ENCODE measurements around the gene UGT2B17.
"Not testable (repeated sequence)": the region's sequence is repeated elsewhere in the genome, so short reads cannot be mapped to it uniquely, and the experiment has no call there.

UGT2B17 gene

DNA sequence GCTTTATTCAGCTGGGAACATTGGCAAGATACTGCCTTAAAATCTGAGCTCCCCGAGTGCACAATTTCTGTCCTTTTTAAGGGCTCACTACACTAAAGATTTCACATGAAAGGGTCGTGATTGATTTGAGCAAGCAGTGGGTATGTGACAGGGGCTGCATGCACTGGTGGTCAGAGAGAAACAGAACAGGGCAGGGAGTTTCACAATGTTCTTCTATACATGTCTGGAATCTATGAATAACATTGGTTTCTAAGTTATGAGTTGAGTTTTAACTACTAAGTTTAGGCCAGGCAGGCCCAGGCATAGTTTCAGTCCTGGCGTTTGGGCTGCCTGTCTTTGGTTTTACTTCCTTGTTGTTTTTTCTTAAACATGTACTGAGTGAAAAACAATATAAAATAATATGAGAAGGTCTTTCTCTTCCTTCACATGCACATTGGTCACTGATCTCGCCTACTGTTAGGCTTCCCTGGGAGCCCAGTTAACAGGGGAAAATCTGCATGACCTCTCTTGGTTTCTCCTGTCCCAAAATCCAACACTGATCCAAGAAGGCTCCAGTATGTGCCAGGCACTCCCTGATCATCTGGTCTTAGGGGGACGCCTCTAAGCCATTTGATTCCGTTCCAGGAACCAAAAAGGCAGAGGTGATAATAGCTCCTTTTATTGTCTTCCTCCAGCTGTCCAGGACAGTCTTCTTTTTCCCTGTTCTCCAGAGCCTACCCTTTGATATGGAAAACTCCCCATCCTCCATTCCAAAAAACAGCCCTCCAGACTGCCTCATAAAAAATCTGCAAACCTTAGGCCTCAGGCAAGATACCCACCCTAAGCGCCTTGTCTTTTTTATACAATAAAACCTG is at the start of gene UGT2B17:
TSS of gene UGT2B17 (minus strand) at position 51 of the 854 bp plus-strand sequence. CDS start 7,838 bp downstream, outside the sequence.
- DNase-seq = no peak

DNA sequence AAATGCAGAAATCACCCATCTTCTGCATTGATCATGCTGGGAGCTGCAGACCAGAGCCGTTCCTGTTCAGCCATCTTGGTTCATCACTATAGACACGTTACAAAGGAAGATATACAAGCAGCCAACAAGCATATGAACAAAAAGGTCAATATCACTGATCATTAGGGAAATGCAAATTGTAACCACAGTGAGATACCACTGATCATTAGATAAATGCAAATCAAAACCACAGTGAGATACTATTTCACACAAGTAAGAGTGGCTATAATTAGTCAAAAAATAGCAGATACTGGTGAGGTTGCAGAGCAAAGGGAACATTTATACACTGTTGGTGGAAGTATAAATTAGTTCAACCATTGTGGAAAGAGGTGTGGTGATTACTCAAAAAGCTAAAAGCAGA is 46.6 kb upstream of the UGT2B17 start:
- DNase-seq = not testable (repeated sequence)

DNA sequence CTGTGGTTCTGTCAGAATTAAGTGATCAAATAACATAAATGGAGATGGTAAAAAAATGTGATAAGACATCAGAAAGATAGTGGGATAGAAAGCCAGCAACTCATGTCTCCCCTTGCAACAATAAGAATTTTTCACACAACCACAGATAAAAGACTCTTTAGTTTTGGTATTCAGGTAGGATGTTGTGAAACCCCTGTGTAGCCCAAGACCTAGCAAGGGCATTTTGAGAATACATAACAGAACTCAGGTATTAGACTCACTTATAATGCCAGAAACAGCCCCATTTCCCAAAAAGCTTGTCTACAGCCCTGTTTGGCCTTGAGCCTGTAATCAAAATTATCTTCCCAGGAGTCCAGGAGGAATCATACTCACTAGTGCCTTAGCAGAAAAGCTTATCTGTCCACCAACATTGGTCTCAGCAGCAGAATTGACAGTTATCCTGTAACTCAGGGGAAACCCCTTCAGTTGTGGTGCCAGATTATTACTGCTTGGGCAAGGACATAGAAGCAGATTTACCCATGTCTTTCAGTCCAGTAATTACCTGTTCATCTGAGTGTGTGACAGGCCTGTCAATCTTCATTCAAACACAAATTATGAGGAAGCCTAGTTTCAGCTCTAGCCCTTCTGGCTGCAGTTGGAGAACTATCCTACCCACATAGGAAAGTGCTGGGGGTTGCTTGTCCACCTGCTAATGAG is 41.0 kb upstream of the UGT2B17 start:
- DNase-seq = no peak

DNA sequence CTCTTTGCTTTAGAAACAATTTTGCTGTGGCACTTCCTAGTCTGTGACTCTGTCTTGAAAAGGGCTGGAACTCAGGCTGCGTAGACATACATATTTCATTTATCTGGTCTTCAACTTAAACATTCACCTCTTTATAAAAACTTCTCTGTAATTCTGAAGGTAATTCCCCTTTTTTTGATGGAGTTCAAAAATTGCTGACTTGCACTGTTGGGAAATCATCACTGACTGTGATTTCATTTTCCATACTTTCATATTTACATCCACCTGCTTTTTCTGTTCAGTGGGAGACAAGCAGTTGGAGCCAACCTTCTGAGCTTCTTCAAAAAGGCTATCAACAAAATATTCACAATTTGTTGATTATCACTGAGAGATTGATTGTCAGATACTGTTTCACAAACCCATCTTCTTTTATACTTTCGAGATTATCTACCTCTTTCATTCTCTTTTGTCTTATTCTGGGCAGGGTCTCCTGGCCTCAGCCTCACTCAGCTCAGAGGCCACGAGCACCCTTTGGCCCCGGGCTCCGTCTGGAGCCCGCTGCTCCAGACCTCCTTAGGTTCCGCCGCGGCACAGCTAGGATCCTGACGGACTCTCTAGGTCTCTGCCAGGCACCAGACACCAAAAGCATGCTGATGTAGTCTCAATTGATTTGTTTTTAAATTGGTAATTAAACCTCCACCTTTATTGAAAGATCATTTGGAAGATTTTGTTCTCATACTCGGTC is 39.7 kb upstream of the UGT2B17 start:
- DNase-seq = no peak

DNA sequence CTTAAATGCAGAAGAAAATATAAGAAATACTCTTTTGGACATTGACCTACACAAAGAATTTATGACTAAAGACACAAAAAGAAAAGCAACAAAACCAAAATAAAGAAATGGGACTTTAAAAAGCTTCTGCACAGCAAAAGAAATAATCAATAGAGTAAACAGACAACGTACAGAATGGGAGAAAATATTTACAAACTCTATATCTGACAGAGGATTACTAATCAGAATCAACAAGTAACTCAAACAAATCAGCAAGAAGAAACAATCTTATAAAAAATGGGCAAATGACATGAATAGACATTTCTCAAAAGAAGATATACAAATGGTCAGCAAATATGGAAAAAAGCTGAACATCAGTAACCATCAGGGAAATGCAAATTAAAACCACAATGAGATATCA is 37.6 kb upstream of the UGT2B17 start:
- DNase-seq = no peak

DNA sequence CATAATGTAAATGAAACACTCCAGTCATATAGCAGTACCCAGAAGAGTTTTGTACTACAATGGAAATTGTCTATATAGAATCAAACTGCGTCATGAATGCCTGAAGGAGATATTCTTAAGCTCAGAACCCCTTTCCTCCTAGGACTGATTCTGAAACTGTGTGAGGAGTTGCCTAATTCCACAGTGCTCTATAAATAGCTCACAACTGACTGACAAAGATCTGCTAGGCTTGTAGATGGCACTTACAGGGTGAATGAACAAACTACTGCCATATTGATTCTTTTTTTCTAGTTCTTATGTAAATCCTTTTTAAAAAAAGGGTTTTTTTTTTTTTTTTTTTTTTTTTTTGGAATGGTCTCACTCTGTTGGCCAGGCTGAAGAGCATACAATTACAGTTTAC is 30.1 kb upstream of the UGT2B17 start:
- no peak for DNase-seq

DNA sequence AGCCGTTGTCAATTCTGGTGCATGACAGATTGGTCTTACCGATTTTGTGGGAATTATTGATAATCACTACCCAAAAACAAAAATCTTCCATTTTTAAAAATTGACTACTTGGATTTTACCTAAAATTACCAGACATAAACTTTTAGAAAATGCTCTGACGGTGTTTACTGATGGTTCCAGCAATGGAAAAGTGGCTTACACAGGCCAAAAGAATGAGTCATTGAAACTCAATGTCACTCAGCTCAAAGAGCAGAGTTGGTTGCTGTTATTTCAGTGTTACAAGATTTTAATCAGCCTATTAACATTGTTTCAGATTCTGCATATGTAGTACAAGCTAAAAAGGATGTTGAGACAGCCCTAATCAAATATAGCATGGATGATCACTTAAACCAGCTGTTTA is 23.0 kb upstream of the UGT2B17 start:
- no peak for DNase-seq

DNA sequence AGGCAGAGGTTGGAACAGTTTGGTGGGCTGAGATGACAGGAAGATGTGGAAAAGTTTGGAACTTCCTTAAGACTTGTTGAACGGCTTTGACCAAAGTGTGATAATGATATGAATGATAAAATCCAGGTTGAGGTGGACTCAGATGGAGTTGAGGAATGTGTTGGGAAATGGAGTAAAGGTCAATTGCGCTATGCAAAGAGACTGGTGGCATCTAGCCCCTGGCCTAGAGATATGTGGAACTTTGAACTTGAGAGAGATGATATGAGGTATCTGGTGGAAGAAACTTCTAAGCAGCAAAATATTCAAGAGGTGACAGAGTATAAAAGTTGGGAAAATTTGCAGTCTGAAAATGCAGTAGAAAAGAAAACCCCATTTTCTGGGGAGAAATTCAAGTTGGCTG is 21.4 kb upstream of the UGT2B17 start:
- DNase-seq = no peak

DNA sequence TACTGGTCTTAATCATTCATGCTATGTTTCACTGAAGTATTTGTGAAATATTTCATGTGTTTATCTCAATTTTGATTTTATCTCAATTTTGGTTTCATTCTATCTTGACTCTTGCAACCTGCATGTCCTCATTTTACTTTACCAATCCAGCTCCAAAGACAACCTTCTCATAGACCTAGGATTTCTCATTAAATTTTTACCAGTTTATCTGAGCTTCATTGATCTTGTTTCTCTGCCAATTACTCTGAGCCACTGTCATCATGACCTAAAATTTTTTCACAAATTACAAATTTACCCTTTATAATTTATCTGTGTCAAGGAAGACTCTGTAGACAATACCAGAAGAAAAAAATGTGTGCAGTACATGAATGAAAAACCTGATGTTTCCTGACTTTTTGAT is 18.6 kb upstream of the UGT2B17 start:
- no peak for DNase-seq

DNA sequence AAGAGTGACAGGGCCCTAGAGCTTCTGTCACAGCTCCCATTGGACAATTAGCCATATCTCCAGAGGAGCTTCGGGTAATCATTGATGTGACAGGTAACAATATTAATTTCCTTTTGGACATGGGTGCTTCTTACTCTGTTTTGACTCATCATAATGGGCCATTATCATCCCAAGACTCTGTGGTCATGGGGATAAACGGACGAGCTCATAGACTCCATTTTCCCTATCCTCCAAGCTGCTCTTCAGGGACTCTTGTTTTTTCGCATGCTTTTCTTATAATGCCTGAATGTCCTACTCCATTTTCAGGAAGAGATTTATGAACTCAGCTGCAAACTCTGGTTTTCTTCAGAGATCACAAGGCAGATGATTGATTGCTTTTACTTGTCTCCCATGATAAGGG is 17.0 kb upstream of the UGT2B17 start:
- DNase-seq = no peak

DNA sequence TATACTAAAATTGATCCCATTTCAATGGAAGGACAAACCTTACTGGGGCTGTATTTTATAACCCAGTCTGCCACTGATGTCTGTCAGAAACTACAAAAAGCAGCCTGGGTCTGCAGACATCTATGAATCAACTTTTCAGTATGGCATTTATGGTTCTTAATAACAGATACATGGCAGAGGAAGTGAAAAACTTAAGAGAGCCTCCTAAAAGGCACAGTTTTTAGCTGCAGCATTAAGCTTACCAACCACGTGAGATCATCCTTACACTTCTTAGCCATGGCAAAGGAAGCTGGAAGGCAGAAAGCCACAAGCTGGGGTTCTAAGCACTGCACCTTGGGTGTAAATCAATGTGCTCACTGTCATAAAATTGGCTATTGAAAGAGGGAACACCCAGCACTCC is 16.6 kb upstream of the UGT2B17 start:
- no peak for DNase-seq

DNA sequence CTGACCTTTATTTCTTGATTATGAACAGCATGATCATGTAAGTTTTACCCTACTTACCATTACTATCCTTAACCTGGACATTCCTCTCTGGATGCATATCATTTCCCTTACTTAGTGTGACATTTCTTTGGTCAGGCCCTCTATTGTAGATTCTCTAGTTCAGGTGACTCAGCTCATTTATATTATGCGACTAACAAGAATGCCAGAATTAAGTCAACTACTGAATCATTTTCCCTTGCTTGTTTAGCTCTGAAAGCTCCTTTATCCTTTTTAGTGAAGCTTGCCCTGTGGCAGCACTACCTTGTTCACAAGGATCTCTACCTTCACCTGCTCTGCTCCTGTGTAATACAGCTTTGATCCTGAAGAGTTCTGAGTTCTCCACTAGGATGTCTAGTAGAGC is 15.1 kb upstream of the UGT2B17 start:
- DNase-seq = no peak

DNA sequence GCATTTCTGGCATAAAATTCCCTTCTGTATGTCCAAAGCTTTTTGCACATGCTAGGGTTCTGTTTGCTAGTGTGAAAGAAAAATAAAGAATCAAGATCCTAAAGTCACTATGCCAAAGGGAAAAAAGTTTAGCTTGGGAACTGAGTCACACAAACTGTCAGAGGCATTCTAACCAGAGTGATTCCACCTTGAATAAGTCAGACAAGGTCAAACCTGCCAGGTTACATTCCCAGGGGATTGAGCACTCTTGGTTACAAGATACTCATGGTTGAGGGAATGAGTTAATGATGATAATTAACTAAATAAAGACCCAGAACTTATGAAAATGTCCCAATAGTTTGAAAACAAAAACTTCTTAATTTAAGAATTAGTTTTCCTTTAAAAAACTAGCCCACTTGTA is 13.7 kb upstream of the UGT2B17 start:
- no peak for DNase-seq

DNA sequence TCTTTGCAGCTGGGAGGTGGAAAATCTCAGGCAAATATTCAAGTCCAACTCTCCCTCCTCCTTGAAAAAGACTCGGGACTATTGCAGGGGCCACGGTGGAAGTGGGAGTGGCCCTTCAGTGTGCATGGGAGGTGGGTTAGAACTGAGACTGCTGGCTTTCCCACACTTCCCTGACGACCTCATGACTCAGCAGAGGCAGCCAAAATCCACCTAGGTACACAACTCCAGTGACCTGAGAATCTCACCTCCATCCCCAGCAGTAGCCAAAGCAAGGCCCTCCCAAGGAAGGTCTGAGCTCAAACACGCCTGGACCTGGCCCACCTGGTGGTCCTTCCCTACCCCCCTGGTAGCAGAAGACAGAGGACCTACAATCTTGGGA is 6.2 kb upstream of the UGT2B17 start:
- no peak for DNase-seq

DNA sequence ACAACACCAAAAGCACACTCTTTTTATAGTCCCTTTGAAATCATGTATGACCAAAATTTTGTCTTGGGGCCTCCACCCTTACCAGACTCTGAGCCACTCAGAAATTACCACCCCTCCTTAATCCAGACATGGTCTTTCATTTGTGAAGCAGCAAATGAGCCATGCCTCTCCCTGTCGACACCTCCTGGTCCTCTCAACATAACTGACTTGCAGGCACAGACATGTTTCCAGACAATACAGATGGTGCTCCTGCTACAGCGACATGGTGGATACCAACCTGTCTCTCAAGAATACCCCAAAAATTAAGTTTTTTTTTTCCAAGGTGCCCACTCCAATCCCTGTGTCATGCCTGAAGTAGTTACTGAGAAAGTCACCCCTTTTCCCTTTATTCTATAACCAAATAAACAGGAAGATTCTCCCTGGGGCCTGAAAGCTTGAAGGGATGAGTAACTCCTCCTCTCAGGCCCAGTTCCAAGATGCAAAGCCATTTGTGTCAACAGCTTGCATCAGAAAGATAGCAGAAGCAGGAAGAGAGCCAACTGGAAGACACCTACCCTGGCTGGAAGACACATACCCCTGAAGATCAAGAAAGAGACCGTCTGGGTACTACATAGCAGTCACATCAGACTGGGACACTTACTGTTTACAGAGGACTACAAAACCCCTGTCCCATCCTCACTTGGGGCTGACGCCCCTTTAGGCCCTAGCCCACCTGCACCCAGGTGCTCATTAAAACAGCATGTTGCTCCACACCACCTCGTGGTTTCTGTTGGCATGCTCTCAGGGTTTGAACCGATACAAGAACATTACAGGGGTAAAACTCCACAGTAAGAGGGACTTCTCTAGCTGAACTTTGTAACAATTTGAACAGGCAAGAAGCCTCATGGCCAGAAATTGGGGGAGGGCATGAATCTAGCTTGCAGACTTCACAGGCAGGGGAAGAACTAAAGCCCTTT is 5.5 kb upstream of the UGT2B17 start:
- DNase-seq = no peak

DNA sequence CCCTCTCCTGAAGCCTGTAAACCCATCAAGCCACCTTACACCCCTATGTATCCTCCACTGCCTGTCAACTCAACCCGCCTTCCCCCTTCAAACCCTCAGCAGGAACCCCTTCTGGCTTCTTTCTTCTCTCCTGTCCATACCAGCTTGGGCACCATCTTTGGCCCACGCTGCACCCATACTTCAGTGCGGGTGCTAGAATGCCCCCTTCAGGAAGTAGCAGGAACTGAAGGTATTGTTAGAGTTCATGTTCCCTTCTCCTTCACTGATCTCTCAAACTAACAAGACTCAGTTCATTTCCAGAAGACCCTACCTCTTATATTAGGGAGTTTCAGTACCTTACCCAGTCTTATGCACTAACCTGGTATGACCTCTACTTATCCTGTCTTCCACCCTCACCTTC is 1.5 kb upstream of the UGT2B17 start:
- DNase-seq = no peak

DNA sequence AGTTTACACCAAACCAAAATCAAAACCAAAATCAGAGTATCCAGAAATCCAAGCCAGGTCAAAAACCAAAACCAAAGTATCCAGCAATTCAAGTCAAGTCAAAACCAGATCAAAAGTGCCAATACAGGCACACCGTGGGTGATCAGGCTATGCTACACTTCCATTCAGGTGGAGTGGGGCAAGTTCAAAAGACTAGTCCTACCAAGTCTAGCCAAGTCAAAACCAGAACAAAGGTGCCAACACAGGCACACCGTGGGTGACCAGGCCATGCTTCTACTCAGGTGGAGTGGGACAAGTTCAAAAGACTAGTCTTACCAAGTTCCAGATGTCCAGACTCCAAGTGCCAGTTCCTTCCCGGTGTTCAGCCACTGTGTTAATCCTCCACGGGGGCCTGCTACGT is 486 bp downstream of the UGT2B17 start:
- not testable (repeated sequence) for DNase-seq

DNA sequence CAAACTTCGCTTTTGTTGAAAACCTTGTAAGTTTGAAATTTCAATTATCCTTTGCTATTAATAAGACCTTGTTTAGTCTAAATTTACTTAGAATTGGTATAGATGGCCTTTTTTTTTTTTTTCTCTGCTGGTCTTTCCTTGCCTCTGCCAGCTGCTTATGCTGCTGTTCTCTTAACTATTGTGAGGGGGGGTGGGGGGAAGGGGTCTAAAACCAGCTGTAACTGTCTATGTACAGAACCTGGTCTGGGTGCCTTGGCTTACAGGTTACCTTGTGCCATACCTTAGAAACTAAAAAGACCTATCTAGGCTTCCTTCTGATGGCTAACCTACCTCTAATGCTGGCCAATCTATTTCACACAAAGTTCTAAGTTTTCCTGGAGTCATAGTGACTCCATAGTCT is 1.0 kb downstream of the UGT2B17 start:
- DNase-seq = no peak

DNA sequence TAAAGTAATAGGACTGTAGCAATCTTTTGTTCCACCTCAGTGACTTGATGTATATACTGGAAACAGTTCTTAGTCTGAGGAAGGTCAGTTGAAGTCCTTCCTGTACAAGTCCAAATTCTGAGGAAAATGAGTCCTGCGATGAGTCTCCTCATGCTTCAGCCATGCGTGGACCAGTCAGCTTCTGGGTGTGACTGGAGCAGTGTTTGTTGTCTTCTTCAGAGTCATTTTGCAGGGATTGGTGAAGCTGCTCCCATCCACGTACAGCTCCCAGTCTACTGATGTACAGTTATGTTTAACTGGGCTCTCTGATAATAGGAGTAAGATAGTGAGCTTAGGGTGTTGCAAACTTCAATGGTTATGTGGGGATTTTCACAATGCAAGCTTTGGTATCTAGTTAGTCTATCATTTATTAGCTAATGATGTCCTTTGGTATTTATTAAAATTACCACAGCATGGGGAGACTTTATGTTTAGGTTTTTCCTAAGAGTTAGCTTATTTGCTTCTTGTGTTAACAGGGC is 3.4 kb downstream of the UGT2B17 start:
- no peak for DNase-seq

DNA sequence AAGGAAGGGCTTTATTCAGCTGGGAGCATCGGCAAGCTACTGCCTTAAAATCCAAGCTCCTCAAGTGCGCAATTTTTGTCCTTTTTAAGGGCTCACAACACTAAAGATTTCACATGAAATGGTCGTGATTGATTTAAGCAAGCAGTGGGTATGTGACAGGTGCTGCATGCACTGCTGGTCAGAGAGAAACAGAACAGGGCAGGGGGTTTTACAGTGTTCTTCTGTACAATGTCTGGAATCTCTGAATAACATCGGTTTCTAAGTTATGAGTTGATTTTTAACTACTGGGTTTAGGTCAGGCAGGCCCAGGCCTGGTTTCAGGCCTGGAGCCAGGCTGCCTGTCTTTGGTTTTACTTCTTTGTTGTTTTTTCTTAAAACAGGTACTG is 6.0 kb downstream of the UGT2B17 start:
- no peak for DNase-seq

DNA sequence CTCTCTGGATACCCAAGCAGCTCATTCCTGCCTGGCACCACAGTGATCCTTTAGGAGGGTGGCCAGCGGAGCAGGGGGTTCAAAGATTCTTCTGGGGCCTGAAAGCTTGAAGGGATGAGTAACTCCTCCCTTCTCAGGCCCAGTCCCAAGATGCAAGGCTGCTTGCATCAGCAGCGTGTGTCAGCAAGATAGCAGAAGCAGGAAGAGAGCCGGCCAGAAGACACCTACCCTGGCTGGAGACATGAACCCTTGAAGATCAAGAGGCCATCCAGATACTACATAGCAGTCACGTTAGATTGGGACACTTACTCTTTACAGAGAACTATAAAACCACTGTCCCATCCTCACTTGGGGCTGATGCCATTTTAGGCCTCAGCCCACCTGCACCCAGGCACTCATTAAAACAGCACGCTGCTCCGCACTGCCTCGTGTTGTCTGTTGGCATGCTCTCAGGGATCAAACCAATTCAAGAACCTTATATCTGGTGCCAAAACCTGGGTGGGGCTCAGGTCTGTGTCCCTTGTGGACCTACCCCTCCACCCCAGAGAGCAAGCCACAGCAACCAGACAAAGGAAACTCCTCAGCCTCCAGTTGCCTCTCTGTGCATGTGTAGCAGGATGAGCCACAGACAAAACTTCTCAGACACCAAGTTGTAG is 6.5 kb downstream of the UGT2B17 start:
- no peak for DNase-seq

DNA sequence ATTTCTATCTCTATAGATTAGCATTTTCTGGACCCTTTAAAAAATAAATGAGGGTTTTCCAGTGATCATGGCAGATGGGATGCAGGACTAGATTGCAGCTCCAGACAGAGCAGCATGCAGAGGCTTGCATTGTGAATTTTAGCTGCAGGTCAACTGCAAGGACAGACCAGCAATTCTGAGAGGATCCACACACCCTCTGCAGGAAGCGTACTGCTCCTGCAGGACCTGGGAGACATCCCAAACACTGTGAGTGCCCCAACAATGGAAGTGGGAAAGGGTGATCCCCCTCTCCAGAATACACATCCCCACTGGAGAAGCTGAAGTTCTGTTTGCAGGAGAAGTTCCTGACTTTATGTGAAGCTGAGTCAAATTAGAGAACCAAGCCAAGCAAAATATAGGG is 7.1 kb downstream of the UGT2B17 start:
- DNase-seq = not testable (repeated sequence)

Measured in 8988T (cell line).